HEK293 (cell line): ENCODE measurements around the gene RB1.

Experiments
- EGR2 ChIP-seq: fragments of 450-650 bp; formaldehyde crosslinking; IDR thresholded peaks from 2 replicates; pipeline ENCODE4 v1.5.1; 2016; ENCODE audit warnings: low read depth, missing biosample characterization, missing genetic modification characterization
- MZF1 ChIP-seq: fragments of 450-650 bp; formaldehyde crosslinking; IDR thresholded peaks from 2 replicates; pipeline ENCODE4 v1.5.1; 2017; ENCODE audit warnings: missing biosample characterization, missing genetic modification characterization, borderline replicate concordance
- ZBTB17 ChIP-seq: fragments of 450-650 bp; formaldehyde crosslinking; IDR thresholded peaks from 2 replicates; pipeline ENCODE4 v1.5.1; 2016; ENCODE audit warnings: missing biosample characterization, missing genetic modification characterization
- ZNF114 ChIP-seq: fragments of 450-650 bp; formaldehyde crosslinking; IDR thresholded peaks from 2 replicates; pipeline ENCODE4 v1.5.0; 2017; ENCODE audit warnings: missing biosample characterization, missing genetic modification characterization
- ZNF2 ChIP-seq: fragments of 450-650 bp; formaldehyde crosslinking; IDR thresholded peaks from 2 replicates; pipeline ENCODE4 v1.5.1; 2016; ENCODE audit warnings: missing biosample characterization, missing genetic modification characterization
- ZNF335 ChIP-seq: fragments of 450-650 bp; formaldehyde crosslinking; conservative IDR thresholded peaks from 2 replicates; pipeline ENCODE4 v1.5.1; 2016; ENCODE audit warnings: missing biosample characterization, missing genetic modification characterization
- ZNF433 ChIP-seq: fragments of 450-650 bp; formaldehyde crosslinking; IDR thresholded peaks from 2 replicates; pipeline ENCODE4 v1.5.1; 2016; ENCODE audit warnings: missing biosample characterization, missing genetic modification characterization, low read depth
- ZNF792 ChIP-seq: fragments of 450-650 bp; formaldehyde crosslinking; IDR thresholded peaks from 2 replicates; pipeline ENCODE4 v1.5.1; 2016; ENCODE audit warnings: missing biosample characterization, missing genetic modification characterization
- TF ChIP-seq, protein P1 (sequence below): fragments of 450-650 bp; formaldehyde crosslinking; IDR thresholded peaks from 2 replicates; pipeline ENCODE4 v1.5.1; 2016; ENCODE audit warnings: missing biosample characterization, missing genetic modification characterization
- TF ChIP-seq, protein P2 (sequence below): fragments of 450-650 bp; formaldehyde crosslinking; IDR thresholded peaks from 2 replicates; pipeline ENCODE4 v1.5.1; 2016; ENCODE audit warnings: missing biosample characterization, missing genetic modification characterization
- TF ChIP-seq, protein P3 (sequence below): fragments of 450-650 bp; formaldehyde crosslinking; IDR thresholded peaks from 2 replicates; pipeline ENCODE4 v1.5.1; 2016; ENCODE audit warnings: missing biosample characterization, missing genetic modification characterization
- TF ChIP-seq, protein P4 (sequence below): fragments of 450-650 bp; formaldehyde crosslinking; IDR thresholded peaks from 2 replicates; pipeline ENCODE4 v1.5.1; 2016; ENCODE audit warnings: missing biosample characterization, missing genetic modification characterization, low read depth

DNA sequence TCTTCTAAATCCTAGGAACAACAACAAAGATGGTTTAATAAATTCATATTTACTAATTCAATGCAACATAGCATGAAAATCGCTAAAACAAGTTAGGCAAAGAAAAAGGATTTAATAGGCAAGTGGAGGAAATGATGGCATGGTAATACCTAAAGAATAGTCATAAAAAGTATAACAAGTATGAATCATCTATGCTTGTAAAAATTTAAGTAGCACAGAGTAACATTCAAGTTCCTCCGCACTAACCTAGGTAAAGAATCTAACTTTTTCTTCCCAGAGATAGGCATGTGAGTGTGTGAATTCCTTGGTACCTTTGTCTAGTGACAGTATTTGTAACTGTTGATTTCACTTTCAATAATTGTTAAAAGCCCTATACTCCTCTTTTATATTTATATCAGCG lies 186.7 kb downstream of the RB1 start:
- TF ChIP-seq, protein P1, sequence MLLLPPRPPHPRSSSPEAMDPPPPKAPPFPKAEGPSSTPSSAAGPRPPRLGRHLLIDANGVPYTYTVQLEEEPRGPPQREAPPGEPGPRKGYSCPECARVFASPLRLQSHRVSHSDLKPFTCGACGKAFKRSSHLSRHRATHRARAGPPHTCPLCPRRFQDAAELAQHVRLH (tag by site-specific recombination), result no peak
- TF ChIP-seq, protein P2, sequence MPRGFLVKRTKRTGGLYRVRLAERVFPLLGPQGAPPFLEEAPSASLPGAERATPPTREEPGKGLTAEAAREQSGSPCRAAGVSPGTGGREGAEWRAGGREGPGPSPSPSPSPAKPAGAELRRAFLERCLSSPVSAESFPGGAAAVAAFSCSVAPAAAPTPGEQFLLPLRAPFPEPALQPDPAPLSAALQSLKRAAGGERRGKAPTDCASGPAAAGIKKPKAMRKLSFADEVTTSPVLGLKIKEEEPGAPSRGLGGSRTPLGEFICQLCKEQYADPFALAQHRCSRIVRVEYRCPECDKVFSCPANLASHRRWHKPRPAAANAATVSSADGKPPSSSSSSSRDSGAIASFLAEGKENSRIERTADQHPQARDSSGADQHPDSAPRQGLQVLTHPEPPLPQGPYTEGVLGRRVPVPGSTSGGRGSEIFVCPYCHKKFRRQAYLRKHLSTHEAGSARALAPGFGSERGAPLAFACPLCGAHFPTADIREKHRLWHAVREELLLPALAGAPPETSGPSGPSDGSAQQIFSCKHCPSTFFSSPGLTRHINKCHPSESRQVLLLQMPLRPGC (tag by site-specific recombination), result no peak
- TF ChIP-seq ZNF2 (tag by site-specific recombination), result no peak
- TF ChIP-seq, protein P3, sequence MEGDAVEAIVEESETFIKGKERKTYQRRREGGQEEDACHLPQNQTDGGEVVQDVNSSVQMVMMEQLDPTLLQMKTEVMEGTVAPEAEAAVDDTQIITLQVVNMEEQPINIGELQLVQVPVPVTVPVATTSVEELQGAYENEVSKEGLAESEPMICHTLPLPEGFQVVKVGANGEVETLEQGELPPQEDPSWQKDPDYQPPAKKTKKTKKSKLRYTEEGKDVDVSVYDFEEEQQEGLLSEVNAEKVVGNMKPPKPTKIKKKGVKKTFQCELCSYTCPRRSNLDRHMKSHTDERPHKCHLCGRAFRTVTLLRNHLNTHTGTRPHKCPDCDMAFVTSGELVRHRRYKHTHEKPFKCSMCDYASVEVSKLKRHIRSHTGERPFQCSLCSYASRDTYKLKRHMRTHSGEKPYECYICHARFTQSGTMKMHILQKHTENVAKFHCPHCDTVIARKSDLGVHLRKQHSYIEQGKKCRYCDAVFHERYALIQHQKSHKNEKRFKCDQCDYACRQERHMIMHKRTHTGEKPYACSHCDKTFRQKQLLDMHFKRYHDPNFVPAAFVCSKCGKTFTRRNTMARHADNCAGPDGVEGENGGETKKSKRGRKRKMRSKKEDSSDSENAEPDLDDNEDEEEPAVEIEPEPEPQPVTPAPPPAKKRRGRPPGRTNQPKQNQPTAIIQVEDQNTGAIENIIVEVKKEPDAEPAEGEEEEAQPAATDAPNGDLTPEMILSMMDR (tag by site-specific recombination), result no peak
- TF ChIP-seq ZNF433, result no peak
- no peak for TF ChIP-seq ZNF792 (tag by site-specific recombination)
- no peak for TF ChIP-seq ZBTB17 (tag by site-specific recombination)
- TF ChIP-seq ZNF335, result no peak
- TF ChIP-seq EGR2 (tag by site-specific recombination), result no peak
- TF ChIP-seq, protein P4, sequence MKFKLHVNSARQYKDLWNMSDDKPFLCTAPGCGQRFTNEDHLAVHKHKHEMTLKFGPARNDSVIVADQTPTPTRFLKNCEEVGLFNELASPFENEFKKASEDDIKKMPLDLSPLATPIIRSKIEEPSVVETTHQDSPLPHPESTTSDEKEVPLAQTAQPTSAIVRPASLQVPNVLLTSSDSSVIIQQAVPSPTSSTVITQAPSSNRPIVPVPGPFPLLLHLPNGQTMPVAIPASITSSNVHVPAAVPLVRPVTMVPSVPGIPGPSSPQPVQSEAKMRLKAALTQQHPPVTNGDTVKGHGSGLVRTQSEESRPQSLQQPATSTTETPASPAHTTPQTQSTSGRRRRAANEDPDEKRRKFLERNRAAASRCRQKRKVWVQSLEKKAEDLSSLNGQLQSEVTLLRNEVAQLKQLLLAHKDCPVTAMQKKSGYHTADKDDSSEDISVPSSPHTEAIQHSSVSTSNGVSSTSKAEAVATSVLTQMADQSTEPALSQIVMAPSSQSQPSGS (tag by site-specific recombination), result no peak
- TF ChIP-seq MZF1 (tag by site-specific recombination), result no peak
- TF ChIP-seq ZNF114 (tag by site-specific recombination), result no peak
